NT2/D1 (cell line): Measurements from ENCODE around the gene CENPX.

ENCODE experiments used
- DNase-seq: peaks from one replicate; pipeline ENCODE4 v3.0.0-alpha.2; 2011; ENCODE audit warnings: low read depth, low spot score
- H3K27me3 ChIP-seq: 2 replicates; pipeline ENCODE4 v1.6.0; 2011; ENCODE audit warnings: mild to moderate bottlenecking; ENCODE audit not compliant: insufficient read length, insufficient read depth
- H3K36me3 ChIP-seq: 2 replicates; pipeline ENCODE4 v1.6.1; 2011; ENCODE audit warnings: mild to moderate bottlenecking, low read length, mixed read lengths; ENCODE audit not compliant: insufficient read depth, insufficient read length
- H3K4me1 ChIP-seq: 2 replicates; pipeline ENCODE4 v1.5.1; 2011; ENCODE audit not compliant: insufficient read depth, insufficient read length
- H3K4me3 ChIP-seq: 2 replicates; pipeline ENCODE4 v1.5.1; 2011; ENCODE audit warnings: low read depth; ENCODE audit not compliant: insufficient read length
- H3K9ac ChIP-seq: 2 replicates; pipeline ENCODE4 v1.6.0; 2011; ENCODE audit warnings: low read depth; ENCODE audit not compliant: insufficient read length
- H3K9me3 ChIP-seq: 2 replicates; pipeline ENCODE4 v1.5.1; 2011; ENCODE audit warnings: mild to moderate bottlenecking, low read length; ENCODE audit not compliant: insufficient read depth
- SUZ12 ChIP-seq: IDR thresholded peaks from 2 replicates; pipeline ENCODE4 v1.6.1; 2011; ENCODE audit not compliant: insufficient read length, insufficient read depth; ENCODE audit errors: extremely low read depth
- YY1 ChIP-seq: IDR thresholded peaks from 2 replicates; pipeline ENCODE4 v1.6.1; 2011; ENCODE audit not compliant: insufficient read length, insufficient read depth
- ZNF274 ChIP-seq: IDR thresholded peaks from 2 replicates; pipeline ENCODE4 v1.6.1; 2011; ENCODE audit warnings: mild to moderate bottlenecking, low read depth, low read length

Gene CENPX

DNA sequence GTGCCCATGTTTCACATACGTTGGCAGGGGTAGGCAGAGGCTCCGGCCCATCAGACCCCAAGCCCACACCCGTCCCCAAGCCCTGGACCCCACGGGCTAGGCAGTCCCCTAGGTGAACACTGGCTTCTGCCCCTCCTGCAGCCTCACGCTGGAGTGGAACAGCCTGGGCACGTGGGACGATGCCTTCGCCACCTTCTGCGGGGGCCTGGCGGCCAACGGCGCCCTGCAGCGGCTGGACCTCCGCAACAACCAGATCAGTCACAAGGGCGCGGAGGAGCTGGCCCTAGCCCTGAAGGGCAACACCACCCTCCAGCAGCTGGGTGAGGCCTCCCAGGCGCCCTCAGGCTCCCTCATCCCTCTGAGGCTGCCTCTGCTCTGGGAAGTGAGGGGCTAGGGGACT lies 2.2 kb upstream of the CENPX start:
- Histone ChIP-seq H3K4me3 (no peak overlapping the region), H3K4me1 (peaks cover 29% of the 10 kb centered on the region), H3K27me3 (peaks cover 19% of the 10 kb centered on the region), H3K9ac (peak overlapping the region; percentile 96), H3K9me3 (no peaks in the 10 kb centered on the region), H3K36me3 (peaks cover 37% of the 10 kb centered on the region)
- TF ChIP-seq SUZ12: no peak
- no peak for TF ChIP-seq YY1
- no peak for TF ChIP-seq ZNF274
- no peak for DNase-seq

DNA sequence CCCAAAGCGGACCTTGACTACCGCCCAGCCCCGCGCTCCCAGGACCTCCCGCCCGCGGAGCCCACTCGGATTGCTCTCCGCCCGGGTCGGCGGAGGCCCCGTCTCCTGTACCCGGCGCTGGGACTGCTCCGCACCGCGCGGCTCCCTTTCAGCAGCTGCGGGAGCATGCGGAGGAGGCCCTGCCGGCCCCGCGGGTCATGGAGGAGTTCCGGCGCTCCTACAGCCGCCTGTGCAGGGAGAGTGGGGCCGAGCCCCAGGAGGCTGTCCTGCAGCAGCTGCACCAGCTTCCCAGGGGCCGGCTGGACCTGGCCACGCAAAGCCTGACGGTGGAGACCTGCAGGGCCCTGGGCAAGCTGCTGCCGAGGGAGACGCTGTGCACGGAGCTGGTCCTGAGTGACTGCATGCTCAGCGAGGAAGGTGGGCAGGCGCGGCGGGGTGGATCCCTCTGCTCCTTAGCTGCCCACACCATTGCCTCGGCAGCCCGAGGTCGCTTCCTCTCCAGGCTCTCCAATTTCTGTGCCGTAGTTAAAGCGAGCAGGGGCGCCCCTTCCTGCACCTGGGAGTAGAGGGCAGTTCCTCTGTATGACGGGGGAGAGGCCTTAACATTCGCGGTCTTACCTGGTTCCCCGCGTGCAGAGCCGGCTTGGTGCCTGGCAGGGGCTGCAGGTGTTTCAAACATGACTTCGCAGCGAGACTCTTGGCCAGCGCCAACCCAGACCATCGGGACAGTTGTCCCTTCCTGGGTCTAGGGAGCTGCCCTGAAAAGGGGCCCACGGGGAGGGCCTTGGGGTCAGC lies 966 bp upstream of the CENPX start:
- Histone ChIP-seq H3K36me3 (peaks cover 34% of the 10 kb centered on the region), H3K9ac (peak overlapping the region; percentile 96), H3K4me1 (peaks cover 26% of the 10 kb centered on the region), H3K27me3 (peaks cover 15% of the 10 kb centered on the region), H3K9me3 (no peaks in the 10 kb centered on the region), H3K4me3 (peak overlapping the region; percentile 87)
- DNase-seq: no peak
- TF ChIP-seq SUZ12: no peak
- TF ChIP-seq YY1: no peak
- no peak for TF ChIP-seq ZNF274

DNA sequence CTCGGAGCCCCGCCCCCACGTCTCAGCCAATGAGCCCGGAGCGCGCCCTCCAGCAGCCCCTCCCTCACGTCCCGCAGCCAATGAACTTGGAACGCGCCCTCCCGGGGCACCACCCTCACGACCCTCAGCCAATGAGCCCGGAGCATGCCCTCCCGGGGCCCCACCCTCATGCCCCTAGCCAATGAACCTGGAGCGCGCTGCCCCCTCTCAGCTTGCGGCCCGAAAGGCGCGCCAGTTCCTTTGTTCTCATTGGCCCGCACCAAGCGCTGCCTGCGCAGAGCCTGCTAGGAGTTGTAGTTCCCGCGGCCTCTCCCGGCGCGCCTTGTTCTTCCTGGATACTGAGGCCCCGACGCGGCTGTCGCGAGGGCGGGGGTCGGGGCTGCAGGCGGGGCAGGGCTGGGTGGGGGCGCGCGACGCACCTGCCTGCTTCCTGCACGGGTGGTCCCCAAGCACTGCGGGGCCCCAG lies 336 bp upstream of the CENPX start, which contains the start of gene LRRC45:
Gene LRRC45 (plus strand): TSS at position 325 of the 466 bp plus-strand sequence. CDS start 339 bp downstream, outside the sequence.
- peak within 1 kb of the TSS; percentile 96 for H3K9ac ChIP-seq

DNA sequence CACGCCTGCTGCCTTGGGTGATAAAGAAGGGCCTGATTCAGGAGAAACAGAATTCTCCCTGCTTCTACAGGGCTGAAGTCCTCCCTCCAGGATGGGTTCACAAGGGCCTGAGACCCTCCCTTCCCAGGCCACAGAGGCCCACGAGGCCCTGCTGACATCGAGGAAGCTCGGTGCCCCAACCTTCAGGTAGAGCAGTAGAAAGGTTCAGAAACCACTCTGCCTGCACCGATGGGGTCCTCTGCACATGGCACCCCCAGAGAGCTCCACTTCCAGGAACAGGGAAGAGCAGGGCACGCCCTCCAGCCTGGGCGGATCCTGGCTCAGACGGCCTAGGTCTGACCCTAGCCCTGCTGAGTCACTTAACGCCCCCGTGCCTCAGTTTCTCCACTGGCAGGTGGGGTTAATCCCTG lies 773 bp downstream of the CENPX start:
- peaks cover 42% of the 10 kb centered on the region for H3K36me3 ChIP-seq
- H3K4me1 ChIP-seq: peaks cover 26% of the 10 kb centered on the region
- H3K4me3 ChIP-seq: peak overlapping the region; percentile 94

More for the DNA sequence above, 336 bp upstream of the CENPX start, which contains the start of gene LRRC45:
- DNase-seq: peak; percentile 97
- Histone ChIP-seq H3K4me3 (peak within 1 kb of the TSS; percentile 94), H3K9me3 (no peaks in the 10 kb centered on the region), H3K27me3 (peaks cover 15% of the 10 kb centered on the region), H3K4me1 (peaks cover 26% of the 10 kb centered on the region), H3K36me3 (peaks cover 38% of the 10 kb centered on the region)
- TF ChIP-seq YY1 (no peak), SUZ12 (no peak), ZNF274 (no peak)

DNA sequence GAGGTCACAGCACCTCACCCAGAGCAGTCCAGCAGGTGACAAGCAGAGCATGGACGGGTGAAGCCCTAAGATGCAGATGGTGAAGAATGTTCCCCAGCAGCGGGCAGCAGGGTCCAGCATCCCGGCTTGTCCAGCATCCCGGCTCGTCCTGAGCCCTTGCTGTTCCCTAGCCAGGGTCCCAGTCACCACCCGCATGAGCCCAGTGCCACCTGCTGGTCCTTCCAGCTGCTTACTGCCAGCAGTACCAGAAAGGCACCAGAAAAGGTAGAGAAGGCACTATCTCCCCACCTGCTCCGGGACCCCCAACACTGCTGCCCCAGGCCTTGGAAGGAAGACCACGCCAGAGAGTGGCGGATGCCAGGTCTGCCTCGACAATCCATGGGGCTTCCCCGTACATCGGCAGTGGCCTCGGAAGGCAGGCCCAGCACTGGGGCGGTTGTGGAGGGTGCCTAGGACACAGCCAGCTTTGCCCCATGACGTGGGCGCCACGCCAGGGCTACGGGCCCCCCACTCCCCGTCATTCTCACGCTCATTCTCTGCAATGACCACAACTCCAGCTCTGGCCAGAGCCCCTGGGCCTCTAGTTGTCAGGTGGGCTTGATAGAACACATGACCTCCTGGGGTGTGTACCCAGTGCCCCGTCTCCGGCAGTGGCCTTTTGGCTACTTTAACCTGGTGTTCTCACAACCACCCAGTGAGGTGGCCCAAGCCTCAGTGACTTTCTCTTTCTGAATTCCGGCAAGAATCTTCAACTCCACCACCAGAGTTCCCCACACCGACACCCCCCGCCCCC lies 1.4 kb downstream of the CENPX start:
- no peak for DNase-seq
- H3K9ac ChIP-seq: peak overlapping the region; percentile 93
- TF ChIP-seq ZNF274 (no peak), YY1 (no peak), SUZ12 (no peak)
- no peak overlapping the region for H3K4me3 ChIP-seq
- H3K9me3 ChIP-seq: no peaks in the 10 kb centered on the region
- peaks cover 28% of the 10 kb centered on the region for H3K4me1 ChIP-seq
- H3K36me3 ChIP-seq: peaks cover 47% of the 10 kb centered on the region
- H3K27me3 ChIP-seq: peaks cover 15% of the 10 kb centered on the region

More for the DNA sequence above, 773 bp downstream of the CENPX start:
- Histone ChIP-seq H3K27me3 (peaks cover 15% of the 10 kb centered on the region), H3K9ac (peak overlapping the region; percentile 93), H3K9me3 (no peaks in the 10 kb centered on the region)
- TF ChIP-seq YY1: no peak
- no peak for TF ChIP-seq SUZ12
- no peak for TF ChIP-seq ZNF274
- DNase-seq: no peak

DNA sequence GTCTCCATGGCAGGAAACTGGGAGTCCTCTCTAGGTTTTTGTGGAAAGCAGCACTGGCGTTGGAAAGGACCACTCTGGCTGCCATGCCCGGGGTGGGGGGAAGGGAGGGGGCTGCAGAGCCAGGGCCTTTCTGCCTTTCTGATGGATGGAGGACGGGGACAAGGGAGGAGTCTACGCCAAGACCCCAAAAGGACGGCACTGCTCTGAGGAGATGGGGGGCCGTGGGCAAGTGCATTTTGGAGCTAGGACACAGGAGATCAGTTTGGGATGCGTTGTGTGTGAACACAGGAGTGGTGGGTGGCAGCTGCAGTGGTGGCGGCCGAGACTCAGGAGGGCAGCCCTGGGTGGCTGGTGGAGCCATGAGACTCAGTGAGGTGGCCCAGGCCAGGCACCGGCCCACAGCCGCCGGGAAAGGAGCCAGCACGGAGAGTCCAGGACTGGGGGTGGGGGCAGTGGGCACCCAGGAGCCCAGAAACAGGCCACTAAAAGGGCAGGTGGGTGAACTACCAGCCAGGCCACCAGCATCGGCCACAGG lies 2.0 kb downstream of the CENPX start:
- TF ChIP-seq YY1 (no peak), SUZ12 (no peak), ZNF274 (no peak)
- Histone ChIP-seq H3K4me3 (no peak overlapping the region), H3K9me3 (no peaks in the 10 kb centered on the region), H3K36me3 (peaks cover 41% of the 10 kb centered on the region), H3K27me3 (peaks cover 15% of the 10 kb centered on the region), H3K4me1 (peaks cover 31% of the 10 kb centered on the region), H3K9ac (no peak overlapping the region)
- DNase-seq: no peak
